ENCODE data around the gene IBA57. TPM values are rescaled to one million over a fixed set of nuclear protein-coding genes. Genes with fewer than 3 reads are reported as not detected.

Gene IBA57
- total RNA-seq, 2 experiments from 2014 or later, result 9.7 to 10.8 TPM

DNA sequence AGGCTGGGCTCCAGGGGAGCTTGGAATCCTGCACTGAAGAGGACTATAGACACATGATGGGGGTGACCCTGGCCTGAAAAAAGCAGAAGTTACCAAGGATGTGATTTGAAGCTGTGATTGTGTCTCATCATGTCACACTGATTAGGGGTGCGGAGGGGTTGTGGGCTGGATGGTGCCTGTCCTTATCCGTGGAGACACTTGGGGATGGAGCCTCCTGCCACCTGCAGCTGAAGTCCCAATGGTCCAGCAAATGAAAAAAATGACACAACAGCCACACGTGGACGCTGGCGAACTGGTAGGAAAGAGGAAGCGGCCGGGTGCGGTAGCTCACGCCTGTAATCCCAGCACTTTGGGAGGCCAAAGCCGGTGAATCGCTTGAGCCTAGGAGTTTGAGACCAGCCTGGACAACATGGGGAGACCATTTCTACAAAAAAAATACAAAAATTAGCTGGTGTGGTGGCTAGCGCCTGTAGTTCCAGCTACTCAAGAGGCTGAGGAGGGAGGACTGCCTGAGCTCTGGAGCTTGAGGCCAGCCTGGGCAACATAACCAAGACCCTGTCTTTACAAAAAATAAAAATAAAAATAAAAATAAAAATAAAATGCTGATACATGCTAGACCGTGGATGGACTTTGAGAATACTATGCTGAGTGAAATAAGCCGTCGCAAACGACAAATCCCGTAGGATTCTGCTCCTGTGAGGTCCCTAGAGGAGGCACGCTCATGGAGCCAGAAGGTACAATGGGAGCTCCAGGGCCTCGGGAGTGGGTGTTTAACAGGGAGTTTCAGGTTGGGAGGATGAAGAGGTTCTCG, 838 bp upstream of the IBA57 start:
- ChIA-PET POLR2A (interaction anchor here (0.7 to 6.6 kb wide), 8 partner anchors 8 to 293 kb away, joined by 3 to 59 read pairs (median 4); partner anchors contain the start of genes GUK1 and MRPL55), CTCF (interaction anchor here (0.7 to 6.2 kb wide), 11 partner anchors 8 to 622 kb away, joined by 3 to 47 read pairs (median 4); partner anchors contain the start of genes ARF1 and GUK1)
- Mint-ChIP-seq H3K27me3 (no peaks in the 10 kb centered on the region), H3K27ac (peak overlapping the region; percentile 93), H3K4me3 (peak overlapping the region; percentile 79), H3K4me1 (ENCODE audit: low read depth) (peaks cover 39% of the 10 kb centered on the region), H3K9me3 (no peaks in the 10 kb centered on the region), H3K36me3 (ENCODE audit: low read depth) (peaks cover 5% of the 10 kb centered on the region)
- TF ChIP-seq, protein P1, sequence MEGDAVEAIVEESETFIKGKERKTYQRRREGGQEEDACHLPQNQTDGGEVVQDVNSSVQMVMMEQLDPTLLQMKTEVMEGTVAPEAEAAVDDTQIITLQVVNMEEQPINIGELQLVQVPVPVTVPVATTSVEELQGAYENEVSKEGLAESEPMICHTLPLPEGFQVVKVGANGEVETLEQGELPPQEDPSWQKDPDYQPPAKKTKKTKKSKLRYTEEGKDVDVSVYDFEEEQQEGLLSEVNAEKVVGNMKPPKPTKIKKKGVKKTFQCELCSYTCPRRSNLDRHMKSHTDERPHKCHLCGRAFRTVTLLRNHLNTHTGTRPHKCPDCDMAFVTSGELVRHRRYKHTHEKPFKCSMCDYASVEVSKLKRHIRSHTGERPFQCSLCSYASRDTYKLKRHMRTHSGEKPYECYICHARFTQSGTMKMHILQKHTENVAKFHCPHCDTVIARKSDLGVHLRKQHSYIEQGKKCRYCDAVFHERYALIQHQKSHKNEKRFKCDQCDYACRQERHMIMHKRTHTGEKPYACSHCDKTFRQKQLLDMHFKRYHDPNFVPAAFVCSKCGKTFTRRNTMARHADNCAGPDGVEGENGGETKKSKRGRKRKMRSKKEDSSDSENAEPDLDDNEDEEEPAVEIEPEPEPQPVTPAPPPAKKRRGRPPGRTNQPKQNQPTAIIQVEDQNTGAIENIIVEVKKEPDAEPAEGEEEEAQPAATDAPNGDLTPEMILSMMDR (IDR thresholded peaks at IDR 0.05), result no peak
- no peak for DNase-seq
- ATAC-seq, result no peak
- intact Hi-C loops (cut with micrococcal nuclease), result no loop called here

DNA sequence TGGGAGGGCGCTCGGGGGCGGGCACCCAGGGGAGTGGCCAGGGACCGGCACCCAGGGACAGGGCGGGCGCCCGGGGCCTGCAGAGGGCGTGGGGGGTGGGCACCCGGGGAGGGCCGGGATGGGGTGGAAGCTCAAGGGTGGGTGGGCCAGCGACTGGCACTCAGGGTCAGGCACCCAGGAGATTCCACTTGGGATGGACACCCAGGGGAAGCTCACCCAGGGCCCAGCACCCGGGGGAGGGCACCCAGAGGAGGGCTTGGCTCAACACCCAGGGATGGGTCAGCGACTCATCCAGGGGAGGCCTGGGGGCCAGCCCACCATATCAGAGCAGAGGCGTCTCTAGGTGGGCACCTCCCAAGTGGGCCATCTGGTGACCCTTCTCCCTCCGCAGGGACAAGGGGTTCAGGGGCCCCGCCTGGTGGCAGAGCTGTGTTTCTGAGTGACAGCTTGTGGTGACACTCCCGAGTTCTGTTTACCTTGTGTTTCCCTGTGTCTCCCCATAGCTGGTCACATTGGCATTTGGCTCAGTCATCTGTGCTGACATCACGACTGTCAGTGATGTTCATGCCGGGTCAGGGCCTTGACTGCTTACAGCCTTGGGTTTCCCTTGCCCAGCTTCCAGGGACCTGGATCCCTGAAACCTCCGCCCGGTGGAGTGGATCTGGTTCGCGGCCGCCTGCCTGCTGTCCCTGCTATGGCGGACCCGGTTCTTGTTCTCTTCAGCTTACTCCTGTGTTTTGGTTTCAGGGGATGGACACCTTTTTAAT, 749 bp downstream of the IBA57 start:
- intact Hi-C loops (cut with micrococcal nuclease), result loop anchor here (1.0 kb wide), 2 partner anchors 27 to 57 kb away; partner anchors contain the start of gene MRPL55
- ChIA-PET CTCF (interaction anchor here (0.7 to 6.2 kb wide), 10 partner anchors 9 to 349 kb away, joined by 3 to 47 read pairs (median 4); partner anchors contain the start of gene GUK1), POLR2A (interaction anchor here (0.6 to 6.6 kb wide), 10 partner anchors 9 to 291 kb away, joined by 3 to 59 read pairs (median 4); partner anchors contain the start of gene GUK1)
- H3K9me3 Mint-ChIP-seq, result no peaks in the 10 kb centered on the region
- peak overlapping the region; percentile 86 for H3K27ac Mint-ChIP-seq
- no peaks in the 10 kb centered on the region for H3K27me3 Mint-ChIP-seq
- DNase-seq, result peak; percentile 77
- H3K4me3 Mint-ChIP-seq, result peak overlapping the region; percentile 79
- H3K4me1 Mint-ChIP-seq (ENCODE audit: low read depth), result peaks cover 41% of the 10 kb centered on the region
- peaks cover 5% of the 10 kb centered on the region for H3K36me3 Mint-ChIP-seq (ENCODE audit: low read depth)
- ATAC-seq, result peak; percentile 14
- TF ChIP-seq, protein P1 (IDR thresholded peaks at IDR 0.05), result peak; percentile 31

DNA sequence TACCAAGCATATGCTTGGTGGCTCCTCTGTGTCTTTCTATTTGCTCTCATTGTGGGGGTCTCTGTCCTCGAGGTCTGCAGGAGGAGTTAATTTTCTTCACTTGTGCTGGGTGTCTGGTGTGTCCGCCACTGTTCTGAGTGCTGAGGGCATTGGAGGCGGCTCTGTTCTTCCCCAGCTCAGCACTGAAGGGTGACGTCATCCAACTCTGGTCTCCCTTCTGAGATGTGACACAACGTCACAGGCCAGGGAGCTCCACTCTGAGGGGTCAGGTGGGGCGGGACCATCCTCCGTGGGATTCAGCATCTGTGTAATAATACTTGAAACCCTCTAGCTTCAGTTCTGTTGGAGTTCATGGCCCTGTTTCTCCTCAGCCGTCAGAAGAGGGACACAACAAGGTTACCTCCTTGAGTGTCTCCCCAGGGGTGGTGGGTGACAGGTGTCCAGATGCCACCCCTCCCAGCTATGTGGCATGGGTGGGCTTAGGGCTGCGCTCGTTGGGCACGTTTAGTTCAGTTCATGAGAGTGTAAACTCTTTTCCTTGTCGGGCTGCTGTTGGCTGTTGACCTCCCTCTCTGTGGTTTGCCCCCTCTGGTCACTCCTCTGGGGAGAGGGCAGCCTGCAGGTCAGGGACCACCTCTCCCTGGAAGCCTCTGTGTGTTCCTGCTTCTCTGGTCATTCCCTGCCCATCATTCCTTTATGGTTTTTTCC, 3.1 kb downstream of the IBA57 start:
- H3K27me3 Mint-ChIP-seq, result no peaks in the 10 kb centered on the region
- H3K4me3 Mint-ChIP-seq, result no peak overlapping the region
- peaks cover 29% of the 10 kb centered on the region for H3K4me1 Mint-ChIP-seq (ENCODE audit: low read depth)
- ATAC-seq (no peak), DNase-seq (no peak)
- TF ChIP-seq, protein P1 (IDR thresholded peaks at IDR 0.05), result no peak
- intact Hi-C loops (cut with micrococcal nuclease), result no loop called here
- H3K36me3 Mint-ChIP-seq (ENCODE audit: low read depth), result peaks cover 5% of the 10 kb centered on the region
- no peaks in the 10 kb centered on the region for H3K9me3 Mint-ChIP-seq
- H3K27ac Mint-ChIP-seq, result no peak overlapping the region
- ChIA-PET CTCF (interaction anchor here (1.8 to 6.2 kb wide), 3 partner anchors 10 to 332 kb away, joined by 5 to 47 read pairs (median 28); no protein-coding TSS in a partner anchor), POLR2A (interaction anchor here (0.9 to 1.5 kb wide), 4 partner anchors 9 to 65 kb away, joined by 3 to 4 read pairs (median 3); no protein-coding TSS in a partner anchor)

DNA sequence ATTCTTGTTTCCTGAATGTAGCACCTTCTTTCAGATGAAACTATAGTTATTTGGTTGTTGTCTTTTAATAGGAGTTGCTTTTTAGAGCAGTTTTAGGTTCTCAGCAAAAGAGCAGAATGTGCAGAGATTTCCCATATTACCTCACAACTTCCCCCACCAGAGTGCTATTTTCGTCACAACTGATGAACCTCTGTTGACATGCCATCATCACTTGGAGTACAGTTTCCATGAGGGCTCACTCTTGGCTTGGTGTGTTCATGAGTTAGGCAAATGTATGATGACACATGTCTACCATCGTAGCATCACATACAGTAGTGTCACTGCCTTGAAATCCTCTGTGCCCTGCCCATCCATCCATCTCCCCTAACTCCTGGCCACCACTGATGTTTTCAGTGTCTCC, 3.7 kb downstream of the IBA57 start:
- DNase-seq, result no peak
- Mint-ChIP-seq H3K4me3 (no peak overlapping the region), H3K9me3 (no peaks in the 10 kb centered on the region), H3K27ac (peak overlapping the region; percentile 10), H3K4me1 (ENCODE audit: low read depth) (peaks cover 23% of the 10 kb centered on the region), H3K27me3 (no peaks in the 10 kb centered on the region), H3K36me3 (ENCODE audit: low read depth) (peaks cover 1% of the 10 kb centered on the region)
- TF ChIP-seq, protein P1 (IDR thresholded peaks at IDR 0.05), result no peak
- CTCF ChIA-PET, result interaction anchor here (6.2 kb wide), 1 partner anchor 38 kb away, joined by 47 read pairs; no protein-coding TSS in a partner anchor
- POLR2A ChIA-PET, result interaction anchor here (1.5 kb wide), 2 partner anchors 9 to 35 kb away, joined by 3 to 4 read pairs; no protein-coding TSS in a partner anchor
- no peak for ATAC-seq
- intact Hi-C loops (cut with micrococcal nuclease), result no loop called here

All from activated CD8-positive, alpha-beta T cell treated with anti-CD3 and anti-CD28 coated beads for 36 hours (primary cell).